GM19023 (cell line): ENCODE measurements around the gene C1QTNF12.
A peak's percentile ranks its signal among the peaks of the same experiment; 100 is the strongest.

Experiments
- ATAC-seq: cut with Tn5 transposase; IDR thresholded peaks from one replicate; pipeline ENCODE4 v1.9.1; 2021; ENCODE audit warnings: mild to moderate bottlenecking, moderate library complexity; ENCODE audit not compliant: unreplicated experiment

C1QTNF12 gene

GRCh38 chr1:1241588-1242219 is 4.8 kb downstream of the C1QTNF12 start:
- ATAC-seq = no peak

GRCh38 chr1:1240822-1241587 is 5.5 kb downstream of the C1QTNF12 start:
- ATAC-seq = no peak

- ATAC-seq = no peak
These were observed 6.2 kb downstream of the C1QTNF12 start for GRCh38 chr1:1240348-1240732.

- ATAC-seq = no peak
These were observed 6.7 kb downstream of the C1QTNF12 start for GRCh38 chr1:1239614-1240347.

- ATAC-seq = no peak
These were observed 7.3 kb downstream of the C1QTNF12 start for GRCh38 chr1:1239227-1239613.

GRCh38 chr1:1238702-1239178 is 7.8 kb downstream of the C1QTNF12 start:
- no peak for ATAC-seq

GRCh38 chr1:1237874-1238701 is 8.4 kb downstream of the C1QTNF12 start:
- ATAC-seq = no peak

GRCh38 chr1:1236945-1237873 is 9.3 kb downstream of the C1QTNF12 start:
- no peak for ATAC-seq

GRCh38 chr1:1236176-1236763 is 10.3 kb downstream of the C1QTNF12 start:
- ATAC-seq = no peak

- no peak for ATAC-seq
These were observed 11.3 kb downstream of the C1QTNF12 start for GRCh38 chr1:1235016-1235744.

- ATAC-seq = no peak
These were observed 12.2 kb downstream of the C1QTNF12 start for GRCh38 chr1:1234180-1234808.

- ATAC-seq = no peak
These were observed 13.0 kb downstream of the C1QTNF12 start for GRCh38 chr1:1233567-1233892.

GRCh38 chr1:1232796-1233566 is 13.5 kb downstream of the C1QTNF12 start:
- no peak for ATAC-seq

- peak; percentile 19 for ATAC-seq
These were observed 14.2 kb downstream of the C1QTNF12 start, which contains the start of gene B3GALT6 for GRCh38 chr1:1232208-1232795. TSS of gene B3GALT6 (plus strand) at chr1:1232237. CDS start at chr1:1232279, 42 bp downstream.

GRCh38 chr1:1231400-1232207 is 14.9 kb downstream of the C1QTNF12 start, which contains the start of gene SDF4:
TSS of gene SDF4 (minus strand) at chr1:1232001. CDS start at chr1:1228772, 3,229 bp downstream.
- ATAC-seq = peak; percentile 88
